ENCODE measurements around the gene ATP6V1G2.

DNA sequence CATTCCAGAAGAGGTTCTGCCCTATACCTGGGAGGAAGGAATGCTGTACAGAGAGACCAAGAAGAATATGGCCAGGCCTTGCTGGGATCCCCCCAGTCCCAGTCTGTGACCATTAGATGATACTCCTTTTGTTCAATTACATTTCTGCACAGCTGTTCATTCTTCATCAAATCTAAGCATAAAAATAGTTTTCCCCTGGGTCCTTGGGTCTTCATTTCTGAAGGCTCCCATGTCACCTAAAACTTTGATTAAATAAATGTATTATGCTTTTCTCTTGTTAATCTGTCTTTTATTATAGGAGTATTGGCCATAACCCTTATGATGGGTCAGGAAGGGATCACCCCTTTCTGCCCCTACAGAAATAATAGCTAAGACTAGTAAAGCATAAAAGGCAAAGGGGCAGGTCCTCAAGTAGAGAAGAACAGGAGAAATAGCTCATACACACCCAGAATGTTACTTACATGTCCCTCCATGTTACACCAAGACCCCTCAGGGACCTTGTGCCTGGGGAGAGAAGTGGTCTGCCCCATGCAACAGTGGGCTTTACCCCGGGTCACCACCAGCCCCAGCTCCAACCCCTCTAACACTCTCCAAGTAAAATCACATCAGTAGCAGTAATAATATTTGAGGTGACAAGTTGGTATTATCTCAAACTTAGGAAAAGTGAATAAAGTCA lies 23.6 kb upstream of the ATP6V1G2 start:
- TF ChIP-seq POLR2A (IDR thresholded peaks at IDR 0.05), result no peak
- TF ChIP-seq, protein P1, sequence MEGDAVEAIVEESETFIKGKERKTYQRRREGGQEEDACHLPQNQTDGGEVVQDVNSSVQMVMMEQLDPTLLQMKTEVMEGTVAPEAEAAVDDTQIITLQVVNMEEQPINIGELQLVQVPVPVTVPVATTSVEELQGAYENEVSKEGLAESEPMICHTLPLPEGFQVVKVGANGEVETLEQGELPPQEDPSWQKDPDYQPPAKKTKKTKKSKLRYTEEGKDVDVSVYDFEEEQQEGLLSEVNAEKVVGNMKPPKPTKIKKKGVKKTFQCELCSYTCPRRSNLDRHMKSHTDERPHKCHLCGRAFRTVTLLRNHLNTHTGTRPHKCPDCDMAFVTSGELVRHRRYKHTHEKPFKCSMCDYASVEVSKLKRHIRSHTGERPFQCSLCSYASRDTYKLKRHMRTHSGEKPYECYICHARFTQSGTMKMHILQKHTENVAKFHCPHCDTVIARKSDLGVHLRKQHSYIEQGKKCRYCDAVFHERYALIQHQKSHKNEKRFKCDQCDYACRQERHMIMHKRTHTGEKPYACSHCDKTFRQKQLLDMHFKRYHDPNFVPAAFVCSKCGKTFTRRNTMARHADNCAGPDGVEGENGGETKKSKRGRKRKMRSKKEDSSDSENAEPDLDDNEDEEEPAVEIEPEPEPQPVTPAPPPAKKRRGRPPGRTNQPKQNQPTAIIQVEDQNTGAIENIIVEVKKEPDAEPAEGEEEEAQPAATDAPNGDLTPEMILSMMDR (IDR thresholded peaks at IDR 0.05), result no peak
- no peak for TF ChIP-seq POLR2AphosphoS5 (IDR thresholded peaks at IDR 0.05)
- TF ChIP-seq EP300 (IDR thresholded peaks at IDR 0.05; ENCODE audit: low read depth), result no peak
